Esophagus squamous epithelium (tissue), 5 donors: ENCODE results near the gene CCDC171. TPM values are rescaled to one million over a fixed set of nuclear protein-coding genes. Genes with fewer than 3 reads are reported as not detected.

Source experiments
- DNase-seq: peaks from one replicate; lab custom pipeline; 2025; lab: John Stamatoyannopoulos, UW
- H3K27ac ChIP-seq, 4 donors: fragments of 200-600 bp; sonication (generic); one replicate each; pipeline ENCODE4 v1.5.1; 2016 to 2019; ENCODE audit warnings: mild to moderate bottlenecking in 1 of 4
- H3K27me3 ChIP-seq, 4 donors: fragments of 200-600 bp; sonication (generic); 1 replicate in 3 of 4; 2 replicates in 1 of 4; pipeline versions ENCODE4 v1.5.1 to v1.6.0; 2017 to 2021; ENCODE audit warnings: antibody characterized with exemption in 1 of 4
- H3K36me3 ChIP-seq, 3 donors: fragments of 200-600 bp; sonication (generic); one replicate each; pipeline ENCODE4 v1.5.1; 2016 to 2019
- H3K4me1 ChIP-seq, 3 donors: fragments of 200-600 bp; sonication (generic); one replicate each; pipeline ENCODE4 v1.5.1; 2017 to 2019
- H3K4me3 ChIP-seq, 4 donors: fragments of 200-600 bp; sonication (generic); 1 replicate in 3 of 4; 2 replicates in 1 of 4; pipeline ENCODE4 v1.5.1; 2016 to 2019; ENCODE audit warnings: mild to moderate bottlenecking in 2 of 4, moderate library complexity in 1 of 4
- H3K9me3 ChIP-seq, 3 donors: fragments of 200-600 bp; sonication (generic); one replicate each; pipeline ENCODE4 v1.5.1; 2016 to 2019
- POLR2A ChIP-seq, 4 donors: fragments of 450-650 bp; IDR thresholded peaks; one replicate each; pipeline ENCODE4 v1.6.1; 2017; ENCODE audit warnings: antibody characterized with exemption in 4 of 4, mild to moderate bottlenecking in 4 of 4, moderate library complexity in 3 of 4
- WGBS, 2 donors: methylation state at CpG; one replicate each; pipeline ENCODE4 v1.1.5; 2018; 5-methylcytosine and 5-hydroxymethylcytosine counted together
- intact Hi-C: fragments of 100-400 bp; cut with DNase I; formaldehyde crosslinking; loops from one replicate; pipeline ENCODE4 v1.15.0; 2022
- total RNA-seq, 4 donors: library from RNA; depleted of rRNA; stranded (reverse); fragments of >200 nt; gene quantifications; one replicate each; pipeline ENCODE4 v1.1.0, GENCODE V29; 2016
- TF ChIP-seq, protein P1 (sequence below), 6 experiments: fragments of 450-650 bp in 4 of 6; fragments of 200-600 bp in 2 of 6; sonication (generic) in 2 of 6; IDR thresholded peaks; one replicate each; pipeline ENCODE4 v1.5.1; 2016 to 2019; ENCODE audit warnings: antibody characterized with exemption in 6 of 6, mild to moderate bottlenecking in 4 of 6, moderate library complexity in 4 of 6
- donor health status: DM: yes; HTN: yes; CAD: no.

The CCDC171 gene
- total RNA-seq, 4 donors from 2014 or later: 0.53 to 2.9 (median 1.6) TPM

- no peak overlapping the region for H3K27ac ChIP-seq
- H3K9me3 ChIP-seq: no peaks in the 10 kb centered on the region
- TF ChIP-seq POLR2A (IDR thresholded peaks at IDR 0.05): no peak
- TF ChIP-seq, protein P1, sequence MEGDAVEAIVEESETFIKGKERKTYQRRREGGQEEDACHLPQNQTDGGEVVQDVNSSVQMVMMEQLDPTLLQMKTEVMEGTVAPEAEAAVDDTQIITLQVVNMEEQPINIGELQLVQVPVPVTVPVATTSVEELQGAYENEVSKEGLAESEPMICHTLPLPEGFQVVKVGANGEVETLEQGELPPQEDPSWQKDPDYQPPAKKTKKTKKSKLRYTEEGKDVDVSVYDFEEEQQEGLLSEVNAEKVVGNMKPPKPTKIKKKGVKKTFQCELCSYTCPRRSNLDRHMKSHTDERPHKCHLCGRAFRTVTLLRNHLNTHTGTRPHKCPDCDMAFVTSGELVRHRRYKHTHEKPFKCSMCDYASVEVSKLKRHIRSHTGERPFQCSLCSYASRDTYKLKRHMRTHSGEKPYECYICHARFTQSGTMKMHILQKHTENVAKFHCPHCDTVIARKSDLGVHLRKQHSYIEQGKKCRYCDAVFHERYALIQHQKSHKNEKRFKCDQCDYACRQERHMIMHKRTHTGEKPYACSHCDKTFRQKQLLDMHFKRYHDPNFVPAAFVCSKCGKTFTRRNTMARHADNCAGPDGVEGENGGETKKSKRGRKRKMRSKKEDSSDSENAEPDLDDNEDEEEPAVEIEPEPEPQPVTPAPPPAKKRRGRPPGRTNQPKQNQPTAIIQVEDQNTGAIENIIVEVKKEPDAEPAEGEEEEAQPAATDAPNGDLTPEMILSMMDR (IDR thresholded peaks at IDR 0.05): no peak
- H3K36me3 ChIP-seq: no peaks in the 10 kb centered on the region
- no peak overlapping the region for H3K4me3 ChIP-seq
- no peak for DNase-seq
- H3K27me3 ChIP-seq: no peaks in the 10 kb centered on the region
- 57 to 87% methylated on average over 1 of the region's 1 CpG for WGBS, 2 donors
- intact Hi-C loops: no loop called here
- no peaks in the 10 kb centered on the region for H3K4me1 ChIP-seq
Measured at GRCh38 chr9:15966471-15966870, 413.6 kb downstream of the CCDC171 start.

DNA sequence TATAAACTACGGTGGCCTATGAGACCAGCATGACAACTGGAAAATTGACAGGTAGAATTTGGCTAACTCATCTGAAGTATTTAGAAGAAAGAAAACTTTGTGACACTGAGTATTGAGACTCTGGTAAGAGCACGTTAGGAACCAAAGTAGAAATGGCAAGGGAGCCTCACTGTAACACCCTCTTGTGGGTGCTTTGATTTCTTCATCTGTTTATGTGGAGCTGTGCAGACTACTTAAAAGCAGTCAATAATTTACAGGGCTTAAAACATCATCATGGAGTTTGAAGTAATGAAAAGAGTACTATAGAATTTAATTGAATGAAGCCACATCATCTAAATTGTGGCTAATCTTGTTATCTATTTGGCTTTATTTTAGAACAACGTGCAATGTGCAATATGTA, 414.2 kb downstream of the CCDC171 start:
- intact Hi-C loops: no loop called here
- Histone ChIP-seq H3K27me3 (no peaks in the 10 kb centered on the region), H3K4me3 (no peak overlapping the region), H3K9me3 (no peaks in the 10 kb centered on the region), H3K4me1 (no peaks in the 10 kb centered on the region), H3K36me3 (no peaks in the 10 kb centered on the region), H3K27ac (no peak overlapping the region)
- 84 to 86% methylated on average over 3 of the region's 3 CpGs for WGBS, 2 donors
- DNase-seq: no peak
- TF ChIP-seq POLR2A (IDR thresholded peaks at IDR 0.05): no peak
- TF ChIP-seq, protein P1 (IDR thresholded peaks at IDR 0.05): no peak

DNA sequence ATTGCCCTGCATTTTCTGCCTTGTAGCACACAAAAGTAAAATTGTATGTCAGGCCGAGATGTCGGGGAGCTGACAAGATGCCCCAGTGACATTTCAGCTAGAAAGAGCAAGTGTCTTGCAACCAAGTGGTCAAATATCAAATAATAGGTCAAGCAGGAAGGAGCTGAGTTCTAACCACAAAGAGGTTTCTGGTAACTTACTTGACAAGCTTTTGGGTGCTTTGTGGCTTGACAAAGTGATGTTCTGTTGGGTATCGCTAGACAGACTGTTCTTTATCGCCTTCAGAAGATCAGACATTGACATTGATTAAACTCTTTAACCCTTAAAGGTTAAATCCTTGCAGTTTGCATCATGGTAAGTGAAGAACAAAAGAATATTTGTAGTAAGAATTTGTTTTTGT, 419.9 kb downstream of the CCDC171 start:
- 81 to 86% methylated on average over 4 of the region's 4 CpGs for WGBS, 2 donors
- no peak for DNase-seq
- intact Hi-C loops: no loop called here
- no peak overlapping the region for H3K4me3 ChIP-seq
- no peaks in the 10 kb centered on the region for H3K27me3 ChIP-seq
- H3K36me3 ChIP-seq: no peaks in the 10 kb centered on the region
- TF ChIP-seq, protein P1 (IDR thresholded peaks at IDR 0.05): no peak
- no peak for TF ChIP-seq POLR2A (IDR thresholded peaks at IDR 0.05)
- H3K27ac ChIP-seq: no peak overlapping the region
- no peaks in the 10 kb centered on the region for H3K9me3 ChIP-seq
- H3K4me1 ChIP-seq: no peaks in the 10 kb centered on the region

GRCh38 chr9:15975101-15975778, 422.4 kb downstream of the CCDC171 start:
- H3K4me1 ChIP-seq: no peaks in the 10 kb centered on the region
- no peak for DNase-seq
- H3K36me3 ChIP-seq: no peaks in the 10 kb centered on the region
- no peak overlapping the region for H3K27ac ChIP-seq
- H3K27me3 ChIP-seq: no peaks in the 10 kb centered on the region
- no peaks in the 10 kb centered on the region for H3K9me3 ChIP-seq
- TF ChIP-seq, protein P1 (IDR thresholded peaks at IDR 0.05): no peak
- TF ChIP-seq POLR2A (IDR thresholded peaks at IDR 0.05): no peak
- H3K4me3 ChIP-seq: no peak overlapping the region
- intact Hi-C loops: no loop called here

- no peak for TF ChIP-seq POLR2A (IDR thresholded peaks at IDR 0.05)
- TF ChIP-seq, protein P1 (IDR thresholded peaks at IDR 0.05): no peak
- Histone ChIP-seq H3K36me3 (no peaks in the 10 kb centered on the region), H3K9me3 (no peaks in the 10 kb centered on the region), H3K27me3 (no peaks in the 10 kb centered on the region), H3K4me3 (no peak overlapping the region), H3K4me1 (no peaks in the 10 kb centered on the region), H3K27ac (no peak overlapping the region)
- DNase-seq: no peak
- WGBS, 2 donors: 90 to 95% methylated on average over 5 of the region's 5 CpGs
- intact Hi-C loops: no loop called here
Measured at GRCh38 chr9:15977438-15977837, 424.6 kb downstream of the CCDC171 start.
